T-helper 1 cell (primary cell): ENCODE results near the gene PICALM.
"Not testable (repeated sequence)": the region's sequence is repeated elsewhere in the genome, so short reads cannot be mapped to it uniquely, and the experiment has no call there.

Experiments
- DNase-seq, 5 donors: peaks; one replicate each; pipeline ENCODE4 v3.0.0-alpha.2; 2012 to 2020

PICALM gene

GRCh38 chr11:85934596-85935169 lies 134.2 kb downstream of the PICALM start:
- DNase-seq: no peak

GRCh38 chr11:85930879-85931366 lies 138.0 kb downstream of the PICALM start:
- DNase-seq: no peak

- not testable (repeated sequence) for DNase-seq
Observed at GRCh38 chr11:85926653-85927214, 142.2 kb downstream of the PICALM start.

- no peak for DNase-seq
Observed at GRCh38 chr11:85923455-85923854, 145.4 kb downstream of the PICALM start.

DNA sequence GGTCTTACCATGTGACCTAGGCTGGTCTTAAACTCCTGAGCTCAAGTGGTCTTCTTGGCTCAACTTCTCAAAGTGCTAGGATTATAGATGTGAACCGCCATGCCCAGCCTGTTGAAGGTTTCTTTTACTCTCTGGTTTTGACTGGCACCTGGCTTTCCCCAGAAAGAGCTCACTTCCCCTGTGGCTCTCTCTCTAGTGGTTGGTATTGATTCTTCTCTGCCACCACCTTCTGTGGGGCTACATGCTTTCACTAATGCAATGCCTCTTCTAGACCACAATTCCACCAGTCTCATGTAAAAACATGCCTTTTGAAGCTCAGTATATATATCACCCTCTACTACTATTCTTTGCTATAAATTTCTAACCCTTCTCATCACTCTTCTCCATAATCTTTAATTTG lies 146.5 kb downstream of the PICALM start:
- DNase-seq: peak in 1 of 5 donors; percentile 39

GRCh38 chr11:85918910-85919794 lies 149.7 kb downstream of the PICALM start:
- no peak for DNase-seq

- no peak for DNase-seq
Observed at GRCh38 chr11:85914425-85914824, 154.5 kb downstream of the PICALM start.

DNA sequence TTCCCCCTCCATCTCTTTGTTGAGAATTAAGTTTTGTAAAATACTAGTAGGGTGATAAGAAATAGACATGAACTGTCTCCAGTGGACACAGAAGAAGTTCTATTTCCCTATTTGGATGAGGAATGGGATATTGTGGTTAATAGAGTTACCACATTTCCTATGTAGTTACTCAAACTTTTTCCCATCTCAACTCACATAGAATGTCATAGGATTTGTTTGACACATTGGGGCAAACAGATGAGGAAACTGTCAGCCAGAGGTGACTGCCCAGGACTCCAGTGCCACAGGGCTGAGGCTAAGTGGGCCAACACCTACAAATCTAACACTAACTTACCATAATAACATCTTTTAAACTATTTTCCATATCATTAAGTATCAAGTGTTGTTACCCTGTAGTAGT lies 155.4 kb downstream of the PICALM start:
- no peak for DNase-seq

- DNase-seq: no peak
Observed at GRCh38 chr11:85912414-85912813, 156.5 kb downstream of the PICALM start.
